Measurements from ENCODE around the gene SNX25. TPM values are rescaled to one million over a fixed set of nuclear protein-coding genes. Genes with fewer than 3 reads are reported as not detected.

Gene SNX25
- polyA plus RNA-seq, 1 of the 3 experiments (the other 2 are of a cell fraction), result 8.5 TPM

GRCh38 chr4:185341841-185342240 is 132.4 kb downstream of the SNX25 start:
- ChIA-PET CTCF (interaction anchor here (0.9 kb wide), 1 partner anchor 9 kb away, joined by 3 read pairs; no protein-coding TSS in a partner anchor), POLR2A (no interaction called here)
- H3K79me2 ChIP-seq (ENCODE audit: insufficient read depth), result no peaks in the 10 kb centered on the region; the same call in 1 of the 2 replicates
- H3K9me2 ChIP-seq, result no peaks in the 10 kb centered on the region
- 98% methylated on average over 6 of the region's 6 CpGs for WGBS (ENCODE audit: low lambda C conversion rate)
- H3K27me3 ChIP-seq (ENCODE audit: insufficient read depth), result no peaks in the 10 kb centered on the region
- peaks cover 10 to 13% of the 10 kb centered on the region in 2 experiments for H3K4me1 ChIP-seq (ENCODE audit: control insufficient read depth in 1 of 2, insufficient read depth in 2 of 2, low read depth in 1 of 2, low read length in 1 of 2)
- no peak for DNase-seq
- H3K9me3 ChIP-seq, result no peaks in the 10 kb centered on the region
- H3F3A ChIP-seq (replicated peaks; ENCODE audit: insufficient read depth), result peaks cover 36% of the 10 kb centered on the region
- H3K36me3 ChIP-seq (replicated peaks in 1 of 2; ENCODE audit: control insufficient read depth in 1 of 2, insufficient read depth in 2 of 2, low read length in 1 of 2), result peaks cover 9 to 44% of the 10 kb centered on the region in 2 experiments
- no peak overlapping the region for H3K4me3 ChIP-seq (ENCODE audit: low read depth in 2 of 2, low read length in 1 of 2)
- TF ChIP-seq EZH2phosphoT487 (IDR thresholded peaks at IDR 0.05; ENCODE audit: borderline replicate concordance, low read depth) (no peak), TCF12 (IDR thresholded peaks at IDR 0.05) (no peak), FOXJ3 (CRISPR knock-in tag; IDR thresholded peaks at IDR 0.05) (no peak), USF2 (IDR thresholded peaks at IDR 0.05; ENCODE audit: borderline replicate concordance, low read depth, low read length) (no peak), YY1 (IDR thresholded peaks at IDR 0.05; ENCODE audit: low read depth) (no peak), GATA2 (CRISPR knock-in tag; IDR thresholded peaks at IDR 0.05) (no peak), EP300 (IDR thresholded peaks at IDR 0.05; ENCODE audit: borderline replicate concordance in 1 of 2, low read depth in 1 of 2, low read length in 1 of 2) (no peak), MEF2A (IDR thresholded peaks at IDR 0.05; ENCODE audit: borderline replicate concordance, low read depth) (no peak), RXRA (IDR thresholded peaks at IDR 0.05; ENCODE audit: borderline replicate concordance, low read depth) (no peak), ZBTB33 (IDR thresholded peaks at IDR 0.05; ENCODE audit: borderline replicate concordance, low read depth) (no peak), RCOR1 (IDR thresholded peaks at IDR 0.05; ENCODE audit: low read length) (no peak)
- no peak overlapping the region for H3K4me2 ChIP-seq
- no peak overlapping the region for H3K27ac ChIP-seq (ENCODE audit: low read depth in 2 of 2, low read length in 1 of 2)
- no peak overlapping the region for H3K9ac ChIP-seq
- no peak overlapping the region for H2AFZ ChIP-seq (ENCODE audit: low read depth)
- no peaks in the 10 kb centered on the region for H4K20me1 ChIP-seq (ENCODE audit: insufficient read depth)

- Histone ChIP-seq H3K4me2 (peak overlapping the region; percentile 63), H3K9me3 (no peaks in the 10 kb centered on the region), H2AFZ (ENCODE audit: low read depth) (no peak overlapping the region), H3K36me3 (replicated peaks in 1 of 2; ENCODE audit: control insufficient read depth in 1 of 2, insufficient read depth in 2 of 2, low read length in 1 of 2) (peaks cover 10 to 48% of the 10 kb centered on the region in 2 experiments), H4K20me1 (ENCODE audit: insufficient read depth) (no peaks in the 10 kb centered on the region), H3K27ac (ENCODE audit: low read depth in 2 of 2, low read length in 1 of 2) (peak overlapping the region; percentile 89 to 92), H3K9ac (peak overlapping the region; percentile 35; the same call in 1 of the 2 replicates), H3K79me2 (ENCODE audit: insufficient read depth) (no peaks in the 10 kb centered on the region), H3K4me3 (ENCODE audit: low read depth in 2 of 2, low read length in 1 of 2) (peak overlapping the region in 1 of 2 experiments; percentile 28; a peak in 1 of 4 replicates), H3F3A (replicated peaks; ENCODE audit: insufficient read depth) (peaks cover 37% of the 10 kb centered on the region), H3K27me3 (ENCODE audit: insufficient read depth) (no peaks in the 10 kb centered on the region), H3K4me1 (ENCODE audit: control insufficient read depth in 1 of 2, insufficient read depth in 2 of 2, low read depth in 1 of 2, low read length in 1 of 2) (peaks cover 10 to 13% of the 10 kb centered on the region in 2 experiments), H3K9me2 (no peaks in the 10 kb centered on the region)
- peak; percentile 66 for DNase-seq
- CTCF ChIA-PET, result no interaction called here
- POLR2A ChIA-PET, result interaction anchor here (0.5 kb wide), 1 partner anchor 304 kb away, joined by 4 read pairs; no protein-coding TSS in a partner anchor
- 38% methylated on average over 15 of the region's 15 CpGs for WGBS (ENCODE audit: low lambda C conversion rate)
- no peak for TF ChIP-seq USF2 (IDR thresholded peaks at IDR 0.05; ENCODE audit: borderline replicate concordance, low read depth, low read length)
- peak; percentile 86 for TF ChIP-seq CHD2 (IDR thresholded peaks at IDR 0.05; ENCODE audit: low read length, partially characterized antibody)
- no peak for TF ChIP-seq ELF1 (IDR thresholded peaks at IDR 0.05)
- TF ChIP-seq YY1 (IDR thresholded peaks at IDR 0.05; ENCODE audit: low read depth), result no peak
- no peak for TF ChIP-seq CTCF (IDR thresholded peaks at IDR 0.05)
- TF ChIP-seq MXI1 (IDR thresholded peaks at IDR 0.05; ENCODE audit: low read depth, low read length), result peak; percentile 86; the same call in 1 of the 2 replicates
- TF ChIP-seq TCF12 (IDR thresholded peaks at IDR 0.05), result peak; percentile 96
- TF ChIP-seq FOSL2 (IDR thresholded peaks at IDR 0.05; ENCODE audit: borderline replicate concordance, low read depth), result peak; percentile 32
- peak; percentile 68; the same call in 1 of the 2 replicates for TF ChIP-seq MAX (IDR thresholded peaks at IDR 0.05; ENCODE audit: low read depth)
These were observed 134.6 kb downstream of the SNX25 start for GRCh38 chr4:185343726-185344581.
